H1 (cell line): Measurements from ENCODE around the gene TUBA4B. TPM values are rescaled to one million over a fixed set of nuclear protein-coding genes. Genes with fewer than 3 reads are reported as not detected.

ENCODE experiments used
- CTCF ChIA-PET: fragments of 300-600 bp; sonication (Branson Sonifier 250); formaldehyde crosslinking; loops from one replicate; lab custom pipeline; 2021; ENCODE audit not compliant: partially characterized antibody; lab: Charles Lee
- POLR2A ChIA-PET: fragments of 300-600 bp; sonication (Branson Sonifier 250); formaldehyde crosslinking; loops from one replicate; lab custom pipeline; 2021; ENCODE audit warnings: inconsistent platforms; ENCODE audit not compliant: partially characterized antibody; lab: Charles Lee
- DNase-seq, 2 experiments: peaks; one replicate each; pipeline versions ENCODE4 v3.0.0 to v3.0.0-alpha.2; 2010 to 2022; ENCODE audit warnings: low spot score in 2 of 2, low read depth in 1 of 2, mixed read lengths in 1 of 2
- FAIRE-seq: peaks from 2 replicates; lab custom pipeline; 2011; peaks lifted over from hg19 to GRCh38; lab: Jason Lieb, UNC
- H2AFZ ChIP-seq: 2 replicates; pipeline ENCODE4 v1.8.1; 2012; ENCODE audit warnings: low read length, inconsistent platforms
- H2AK5ac ChIP-seq: 2 replicates; pipeline ENCODE4 v1.6.1; 2013; ENCODE audit warnings: low read depth, low read length
- H2BK120ac ChIP-seq: replicated peaks from 2 replicates; pipeline ENCODE3; 2013; ENCODE audit warnings: low read depth, low read length, inconsistent platforms
- H2BK12ac ChIP-seq: 2 replicates; pipeline ENCODE4 v1.6.1; 2013; ENCODE audit warnings: low read depth, low read length
- H2BK15ac ChIP-seq: 2 replicates; pipeline ENCODE4 v1.6.1; 2013; ENCODE audit warnings: low read length
- H2BK20ac ChIP-seq: 2 replicates; pipeline ENCODE4 v1.6.1; 2013; ENCODE audit warnings: low read length
- H2BK5ac ChIP-seq: 2 replicates; pipeline ENCODE4 v1.6.1; 2013; ENCODE audit warnings: low read depth, low read length
- H3K14ac ChIP-seq: 2 replicates; pipeline ENCODE4 v1.6.1; 2013; ENCODE audit warnings: inconsistent platforms; ENCODE audit not compliant: insufficient read length
- H3K18ac ChIP-seq: 2 replicates; pipeline ENCODE4 v1.6.1; 2013; ENCODE audit warnings: low read length; ENCODE audit errors: extremely low read depth
- H3K23ac ChIP-seq: 2 replicates; pipeline ENCODE4 v1.6.1; 2013; ENCODE audit warnings: inconsistent platforms; ENCODE audit not compliant: insufficient read length
- H3K23me2 ChIP-seq: 2 replicates; pipeline ENCODE4 v1.6.1; 2013; ENCODE audit warnings: low read depth, low read length
- H3K27ac ChIP-seq: 2 replicates; pipeline ENCODE4 v1.6.1; 2011; ENCODE audit warnings: low read depth, low read length, inconsistent platforms
- H3K27me3 ChIP-seq, 4 experiments: replicated peaks in 1 of 4; 1 replicate in 1 of 4; 2 replicates in 3 of 4; pipeline versions ENCODE4 v1.6.1 to v1.8.1; 2011 to 2013; ENCODE audit warnings: low read length in 3 of 4, mild to moderate bottlenecking in 3 of 4, inconsistent platforms in 2 of 4, mixed read lengths in 2 of 4, moderate library complexity in 1 of 4; ENCODE audit not compliant: control insufficient read depth in 3 of 4, insufficient read depth in 3 of 4; ENCODE audit errors: extremely low read depth in 1 of 4
- H3K36me3 ChIP-seq, 4 experiments: 2 replicates each; pipeline versions ENCODE4 v1.6.1 to v1.8.1; 2011 to 2013; ENCODE audit warnings: mild to moderate bottlenecking in 4 of 4, low read length in 3 of 4, moderate library complexity in 2 of 4, control low read depth in 1 of 4, inconsistent platforms in 1 of 4; ENCODE audit not compliant: insufficient read depth in 4 of 4, control insufficient read depth in 2 of 4
- H3K4ac ChIP-seq: replicated peaks from 2 replicates; pipeline ENCODE3; 2013; ENCODE audit warnings: low read length, low read depth, mixed read lengths, inconsistent platforms; ENCODE audit not compliant: insufficient read length
- H3K4me1 ChIP-seq, 4 experiments: replicated peaks in 1 of 4; 1 replicate in 1 of 4; 2 replicates in 3 of 4; pipeline versions ENCODE4 v1.6.1 to v1.8.1; 2011 to 2013; ENCODE audit warnings: low read length in 3 of 4, inconsistent platforms in 2 of 4, mixed read lengths in 1 of 4; ENCODE audit not compliant: insufficient read depth in 4 of 4, control insufficient read depth in 3 of 4
- H3K4me2 ChIP-seq, 2 experiments: 2 replicates each; pipeline versions ENCODE4 v1.6.1 to v1.8.1; 2011 to 2013; ENCODE audit warnings: low read depth in 2 of 2, low read length in 2 of 2, control low read depth in 1 of 2, inconsistent platforms in 1 of 2, mild to moderate bottlenecking in 1 of 2; ENCODE audit not compliant: insufficient read depth in 1 of 2
- H3K4me3 ChIP-seq, 4 experiments: fragments of 200-600, 300-600 bp in 1 of 4; sonication (generic), shearing (Covaris generic), sonication (Bioruptor Twin) in 1 of 4; 2 replicates each; pipeline versions ENCODE4 v1.5.1 to v1.8.1; 2011 to 2016; ENCODE audit warnings: low read length in 4 of 4, low read depth in 3 of 4, control low read depth in 2 of 4, inconsistent platforms in 2 of 4, mild to moderate bottlenecking in 2 of 4, mixed read lengths in 1 of 4, moderate library complexity in 1 of 4; ENCODE audit not compliant: insufficient read depth in 2 of 4; ENCODE audit errors: extremely low read depth in 1 of 4
- H3K56ac ChIP-seq: replicated peaks from 2 replicates; pipeline ENCODE3; 2013; ENCODE audit warnings: low read depth, mild to moderate bottlenecking, mixed read lengths, low read length, inconsistent platforms; ENCODE audit not compliant: insufficient read length
- H3K79me1 ChIP-seq: 2 replicates; pipeline ENCODE4 v1.6.1; 2013; ENCODE audit warnings: low read depth, low read length, control low read depth
- H3K79me2 ChIP-seq, 2 experiments: 2 replicates each; pipeline versions ENCODE4 v1.6.1 to v1.8.1; 2012 to 2013; ENCODE audit warnings: low read length in 2 of 2, mild to moderate bottlenecking in 2 of 2, inconsistent platforms in 1 of 2; ENCODE audit not compliant: insufficient read depth in 2 of 2, control insufficient read depth in 1 of 2
- H3K9ac ChIP-seq, 4 experiments: replicated peaks in 1 of 4; 1 replicate in 1 of 4; 2 replicates in 3 of 4; pipeline versions ENCODE4 v1.6.1 to v1.8.1; 2011 to 2013; ENCODE audit warnings: low read depth in 3 of 4, low read length in 3 of 4, control low read depth in 2 of 4, mild to moderate bottlenecking in 2 of 4, moderate library complexity in 2 of 4, inconsistent platforms in 1 of 4; ENCODE audit errors: extremely low read depth in 1 of 4
- H3K9me3 ChIP-seq, 2 experiments: 2 replicates each; pipeline versions ENCODE4 v1.6.1 to v1.8.1; 2012 to 2013; ENCODE audit warnings: mild to moderate bottlenecking in 2 of 2, moderate library complexity in 2 of 2, control low read depth in 1 of 2, inconsistent platforms in 1 of 2, low read depth in 1 of 2, low read length in 1 of 2, mixed read lengths in 1 of 2; ENCODE audit not compliant: insufficient read depth in 2 of 2
- H4K20me1 ChIP-seq, 2 experiments: replicated peaks in 1 of 2; 2 replicates each; pipeline versions ENCODE3 to v1.8.1; 2011 to 2013; ENCODE audit warnings: inconsistent platforms in 2 of 2, low read length in 2 of 2, mild to moderate bottlenecking in 1 of 2; ENCODE audit not compliant: insufficient read depth in 2 of 2, control insufficient read depth in 1 of 2
- H4K5ac ChIP-seq: 2 replicates; pipeline ENCODE4 v1.6.1; 2013; ENCODE audit warnings: low read length, low read depth, mixed read lengths, inconsistent platforms; ENCODE audit not compliant: insufficient read length
- H4K8ac ChIP-seq: 2 replicates; pipeline ENCODE4 v1.8.0; 2013; ENCODE audit warnings: mild to moderate bottlenecking, moderate library complexity, low read length, inconsistent platforms; ENCODE audit not compliant: insufficient read depth; ENCODE audit errors: extremely low read depth
- H4K91ac ChIP-seq: replicated peaks from 2 replicates; pipeline ENCODE3; 2013; ENCODE audit warnings: low read length, mixed read lengths, inconsistent platforms; ENCODE audit not compliant: insufficient read length
- GTF2F1 ChIP-seq: IDR thresholded peaks from 2 replicates; pipeline ENCODE4 v1.6.1; 2012; ENCODE audit warnings: low read depth, low read length, improper control_type of control experiment, borderline replicate concordance
- HDAC6 ChIP-seq: IDR thresholded peaks from one replicate; pipeline ENCODE4 v1.7.1; 2012; ENCODE audit warnings: low read depth, mild to moderate bottlenecking, inconsistent platforms, low read length, moderate library complexity
- KDM1A ChIP-seq: fragments of 200-600, 300-600 bp; sonication (generic); IDR thresholded peaks from 2 replicates; pipeline ENCODE4 v1.7.1; 2016; ENCODE audit warnings: mild to moderate bottlenecking, low read length, borderline replicate concordance
- MAX ChIP-seq: IDR thresholded peaks from 2 replicates; pipeline ENCODE4 v1.6.1; 2012; ENCODE audit warnings: inconsistent platforms
- NRF1 ChIP-seq: IDR thresholded peaks from 2 replicates; pipeline ENCODE4 v1.6.1; 2011; ENCODE audit warnings: mild to moderate bottlenecking, low read depth, low read length, improper control_type of control experiment
- SP2 ChIP-seq: IDR thresholded peaks from 2 replicates; pipeline ENCODE4 v1.6.1; 2012; ENCODE audit warnings: mild to moderate bottlenecking, low read length, inconsistent platforms
- USF2 ChIP-seq: IDR thresholded peaks from 2 replicates; pipeline ENCODE4 v1.6.1; 2011; ENCODE audit warnings: low read length, improper control_type of control experiment
- WGBS, 2 experiments: shearing (Covaris generic) in 1 of 2; methylation state at CpG; one replicate each; pipeline versions ENCODE4 v1.1.6 to v1.1.7; 2013 to 2015; ENCODE audit warnings: low lambda C conversion rate in 2 of 2, mixed read lengths in 2 of 2, inconsistent platforms in 1 of 2, low coverage in 1 of 2, missing lambda C conversion rate in 1 of 2; ENCODE audit not compliant: insufficient replicate concordance in 2 of 2, insufficient coverage in 1 of 2, insufficient read length in 1 of 2; ENCODE audit errors: extremely low coverage in 1 of 2, missing lambda C conversion rate in 1 of 2; 5-methylcytosine and 5-hydroxymethylcytosine counted together
- polyA plus RNA-seq, 7 experiments: library from polyadenylated mRNA; depleted of rRNA in 3 of 7; stranded (reverse) in 5 of 7; unstranded in 2 of 7; fragments of >200 nt in 5 of 7; fragments of 200-250 nt in 2 of 7; gene quantifications; 1 replicate in 5 of 7; 2 replicates in 1 of 7; 4 replicates in 1 of 7; pipeline versions ENCODE4 v1.2.1 to v1.2.3, GENCODE V29; 2011 to 2013; ENCODE audit warnings: missing spikeins in 2 of 7, mixed read lengths in 2 of 7
- total RNA-seq: library from RNA; stranded (reverse); fragmentation: NEBNext Ultra II Directional; extraction: Animal tissue kit (Norgen Biotek cat#: 25700); gene quantifications from 2 replicates; pipeline ENCODE4 v1.2.1, GENCODE V29; 2021

TUBA4B gene
- total and polyA plus RNA-seq, 2 of the 8 experiments (the other 6 are each of a cell fraction or from before 2014, with no cell fraction given): 0.08 to 0.24 TPM

GRCh38 chr2:219286436-219287115, 33.5 kb downstream of the TUBA4B start:
- H2BK12ac ChIP-seq: peak overlapping the region; percentile 28; the same call in 1 of the 2 replicates
- H3K79me2 ChIP-seq: no peaks in the 10 kb centered on the region
- H3K4me3 ChIP-seq: no peak overlapping the region
- CTCF ChIA-PET: interaction anchor here (0.6 to 12.1 kb wide), 13 partner anchors 6 to 115 kb away, joined by 3 to 220 read pairs (median 3); partner anchors contain the start of genes GLB1L and STK16
- no peak overlapping the region for H3K14ac ChIP-seq
- H3K4me2 ChIP-seq: peak overlapping the region; percentile 19 to 45; a peak in 3 of 4 replicates
- H3K56ac ChIP-seq: no peak overlapping the region
- H4K8ac ChIP-seq: no peak overlapping the region
- no peaks in the 10 kb centered on the region for H3K27me3 ChIP-seq
- H3K18ac ChIP-seq: no peak overlapping the region
- H4K91ac ChIP-seq: peak overlapping the region; percentile 51
- peak overlapping the region; percentile 36 for H3K4ac ChIP-seq
- TF ChIP-seq NRF1 (no peak), USF2 (no peak), HDAC6 (no peak), MAX (peak; percentile 23; the same call in 1 of the 2 replicates), GTF2F1 (no peak), KDM1A (no peak), SP2 (no peak)
- H3K79me1 ChIP-seq: no peaks in the 10 kb centered on the region
- no peak overlapping the region for H3K23ac ChIP-seq
- no peak overlapping the region for H4K5ac ChIP-seq
- FAIRE-seq (no peak), DNase-seq (no peak)
- H2AFZ ChIP-seq: no peak overlapping the region
- H3K9me3 ChIP-seq: no peaks in the 10 kb centered on the region
- H3K9ac ChIP-seq: no peak overlapping the region
- peaks cover 0 to 4% (median under 1%) of the 10 kb centered on the region in 4 experiments; a peak in 3 of 8 replicates for H3K36me3 ChIP-seq
- H3K27ac ChIP-seq: no peak overlapping the region
- 76% methylated on average over 12 of the region's 12 CpGs; no CpG with 5 or more reads in 1 of the 2 experiments for WGBS, 2 experiments
- H3K23me2 ChIP-seq: no peaks in the 10 kb centered on the region
- H2BK120ac ChIP-seq: no peak overlapping the region
- H2BK5ac ChIP-seq: peak overlapping the region; percentile 64; the same call in 1 of the 2 replicates
- no peak overlapping the region for H2BK20ac ChIP-seq
- peaks cover 0 to 10% (median 6%) of the 10 kb centered on the region in 4 experiments; a peak in 6 of 7 replicates for H3K4me1 ChIP-seq
- peak overlapping the region; percentile 99; the same call in 1 of the 2 replicates for H2BK15ac ChIP-seq
- H4K20me1 ChIP-seq: peaks cover 0 to 2% of the 10 kb centered on the region in 2 experiments
- POLR2A ChIA-PET: interaction anchor here (0.9 to 3.4 kb wide), 8 partner anchors 9 to 80 kb away, joined by 3 to 19 read pairs (median 4); partner anchors contain the start of genes PTPRN, TUBA4A and ZFAND2B
- H2AK5ac ChIP-seq: no peak overlapping the region; the same call in 1 of the 2 replicates
